ENCODE measurements around the gene RSPRY1.
"Not testable (repeated sequence)": the region's sequence is repeated elsewhere in the genome, so short reads cannot be mapped to it uniquely, and the experiment has no call there.

GRCh38 chr16:57200926-57201325 lies 14.8 kb downstream of the RSPRY1 start:
- not testable (repeated sequence) for TF ChIP-seq CTCF, POLR2A (IDR thresholded peaks at IDR 0.05)

Measured in tibial nerve (tissue), 3 donors.